GM18498 (cell line): ENCODE results near the gene ZNF664.

Experiments
- ATAC-seq: cut with Tn5 transposase; IDR thresholded peaks from one replicate; pipeline ENCODE4 v1.9.1; 2021; ENCODE audit warnings: mild to moderate bottlenecking, moderate library complexity; ENCODE audit not compliant: unreplicated experiment

Gene ZNF664

DNA sequence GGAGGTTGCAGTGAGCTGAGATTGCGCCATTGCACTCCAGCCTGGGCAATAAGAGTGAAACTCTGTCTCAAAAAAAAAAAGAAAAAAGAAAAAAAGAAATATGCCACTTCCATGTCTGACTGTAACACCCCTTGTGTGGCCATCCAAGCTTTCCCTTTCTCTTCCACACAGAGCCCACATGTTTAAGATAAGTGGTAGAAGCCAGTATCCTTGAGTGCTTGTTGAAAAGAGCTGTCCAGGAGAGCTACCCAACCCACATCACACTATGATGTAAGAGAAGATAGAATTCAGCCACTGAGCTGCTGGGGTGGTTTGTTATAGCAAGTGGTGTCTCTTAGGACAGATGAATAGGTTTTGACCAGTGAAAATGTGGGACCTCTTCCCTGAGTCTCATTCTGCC, 82.1 kb downstream of the ZNF664 start:
- no peak for ATAC-seq

DNA sequence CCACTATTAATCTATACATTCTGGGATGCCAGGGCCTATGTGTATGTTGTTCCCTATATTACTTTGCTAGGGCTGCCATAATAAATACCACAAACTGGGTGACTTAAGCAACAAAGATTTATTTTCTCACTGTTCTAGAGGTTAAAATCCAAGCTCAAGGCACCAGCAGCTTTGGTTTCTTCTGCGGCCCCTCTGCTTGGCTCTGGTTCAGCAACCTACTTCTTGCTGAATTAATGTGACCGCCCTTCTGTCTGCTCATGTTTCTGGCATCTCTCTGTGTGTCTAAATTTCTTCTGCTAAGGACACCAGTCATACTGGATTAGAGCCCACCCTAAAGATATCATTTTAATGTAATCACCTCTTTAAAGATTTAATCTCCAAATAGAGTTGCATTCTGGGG, 84.7 kb downstream of the ZNF664 start:
- no peak for ATAC-seq

DNA sequence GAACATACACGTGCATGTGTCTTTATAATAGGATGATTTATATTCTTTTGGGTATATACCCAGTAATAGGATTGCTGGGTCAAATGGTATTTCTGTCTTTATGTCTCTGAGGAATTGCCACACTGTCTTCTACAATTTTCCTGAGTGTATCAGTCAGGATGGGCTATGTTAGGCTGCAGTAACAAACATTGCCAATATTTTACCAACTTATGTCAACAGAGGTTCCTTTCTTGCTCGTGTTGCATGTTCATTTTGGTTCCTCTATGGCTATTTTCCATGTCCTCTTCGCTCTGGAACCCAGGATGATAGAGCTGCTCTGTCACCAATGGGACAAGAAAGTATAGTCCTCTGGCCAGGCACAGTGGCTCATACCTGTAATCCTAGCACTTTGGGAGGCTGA, 86.7 kb downstream of the ZNF664 start:
- no peak for ATAC-seq
